Measurements from ENCODE around the gene CFAP46.

The CFAP46 gene

DNA sequence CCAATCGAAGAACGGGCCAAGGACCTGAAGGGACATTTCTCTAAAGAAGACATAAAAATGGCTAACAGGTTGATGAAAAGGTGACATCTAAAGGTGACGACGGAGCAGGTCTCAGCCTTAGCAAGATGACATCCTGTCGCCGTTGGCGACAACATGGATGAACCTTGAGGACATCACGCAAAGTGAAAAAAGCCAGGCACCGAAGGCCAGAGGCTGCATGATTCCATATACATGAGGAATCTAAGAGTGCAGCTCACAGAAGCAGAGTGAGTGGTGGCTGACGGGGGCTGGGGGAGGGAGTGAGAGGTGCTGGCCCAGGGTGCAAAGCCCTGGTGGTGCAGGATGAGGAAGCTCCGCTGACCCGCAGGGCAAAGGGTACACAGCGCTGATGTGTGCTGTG lies 122.3 kb downstream of the CFAP46 start:
- H3K27ac ChIP-seq: no peak overlapping the region
- DNase-seq (ENCODE audit: low spot score): no peak
- ChIA-PET POLR2A (ENCODE audit: low non-redundant PET) (no interaction called here), CTCF (interaction anchor here (0.6 kb wide), 1 partner anchor 394 kb away, joined by 3 read pairs; no protein-coding TSS in a partner anchor)
- TF ChIP-seq, protein P1, sequence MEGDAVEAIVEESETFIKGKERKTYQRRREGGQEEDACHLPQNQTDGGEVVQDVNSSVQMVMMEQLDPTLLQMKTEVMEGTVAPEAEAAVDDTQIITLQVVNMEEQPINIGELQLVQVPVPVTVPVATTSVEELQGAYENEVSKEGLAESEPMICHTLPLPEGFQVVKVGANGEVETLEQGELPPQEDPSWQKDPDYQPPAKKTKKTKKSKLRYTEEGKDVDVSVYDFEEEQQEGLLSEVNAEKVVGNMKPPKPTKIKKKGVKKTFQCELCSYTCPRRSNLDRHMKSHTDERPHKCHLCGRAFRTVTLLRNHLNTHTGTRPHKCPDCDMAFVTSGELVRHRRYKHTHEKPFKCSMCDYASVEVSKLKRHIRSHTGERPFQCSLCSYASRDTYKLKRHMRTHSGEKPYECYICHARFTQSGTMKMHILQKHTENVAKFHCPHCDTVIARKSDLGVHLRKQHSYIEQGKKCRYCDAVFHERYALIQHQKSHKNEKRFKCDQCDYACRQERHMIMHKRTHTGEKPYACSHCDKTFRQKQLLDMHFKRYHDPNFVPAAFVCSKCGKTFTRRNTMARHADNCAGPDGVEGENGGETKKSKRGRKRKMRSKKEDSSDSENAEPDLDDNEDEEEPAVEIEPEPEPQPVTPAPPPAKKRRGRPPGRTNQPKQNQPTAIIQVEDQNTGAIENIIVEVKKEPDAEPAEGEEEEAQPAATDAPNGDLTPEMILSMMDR (conservative IDR thresholded peaks at IDR 0.05; ENCODE audit: low read depth): no peak

DNA sequence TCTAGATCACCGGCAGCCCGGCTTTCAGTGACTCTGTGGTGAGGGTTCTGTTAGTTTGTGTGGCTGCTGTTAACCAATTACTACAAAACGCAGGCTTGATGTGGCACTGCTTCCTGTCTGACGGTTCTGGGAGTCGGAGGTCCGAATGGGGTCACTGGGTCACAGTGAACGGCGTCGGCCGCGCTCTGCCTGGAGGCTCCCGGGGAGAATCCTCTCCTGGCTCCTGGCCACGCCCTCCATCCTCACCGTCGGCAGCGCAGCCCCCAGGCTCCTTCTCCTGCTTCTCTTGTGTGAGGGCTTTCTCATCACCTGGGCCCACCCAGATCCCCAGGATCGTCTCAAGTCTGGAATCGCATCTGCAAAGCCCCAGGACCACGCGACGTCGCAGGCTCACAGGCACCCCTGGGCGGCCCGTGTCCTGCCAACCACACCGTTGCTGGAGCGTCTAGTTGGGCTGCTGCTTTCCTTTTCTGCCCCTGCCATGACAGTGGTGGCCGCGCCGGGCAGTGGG lies 124.6 kb downstream of the CFAP46 start:
- TF ChIP-seq, protein P1 (conservative IDR thresholded peaks at IDR 0.05; ENCODE audit: low read depth): no peak
- H3K27ac ChIP-seq: no peak overlapping the region
- ChIA-PET CTCF (no interaction called here), POLR2A (ENCODE audit: low non-redundant PET) (no interaction called here)
- DNase-seq (ENCODE audit: low spot score): no peak

DNA sequence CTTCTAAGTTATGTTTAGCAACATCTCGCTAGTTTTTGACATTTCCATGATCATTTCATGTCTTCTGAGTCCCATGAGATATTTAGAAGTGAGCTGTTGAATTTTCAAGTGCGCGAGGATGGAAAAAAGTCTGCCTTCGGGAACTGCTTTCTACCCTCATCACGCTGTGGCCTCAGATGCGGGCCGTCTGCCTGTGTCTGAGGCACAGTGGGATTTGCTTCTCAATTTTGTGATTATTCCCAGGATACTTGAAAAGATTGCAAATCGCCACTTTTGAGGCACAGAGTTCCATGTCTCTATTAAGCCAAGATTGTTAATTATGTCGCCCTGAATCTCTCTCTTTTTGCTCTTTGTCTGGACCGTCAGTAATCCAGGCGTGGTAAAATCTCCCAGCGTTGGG lies 125.7 kb downstream of the CFAP46 start:
- TF ChIP-seq, protein P1 (conservative IDR thresholded peaks at IDR 0.05; ENCODE audit: low read depth): no peak
- no peak for DNase-seq (ENCODE audit: low spot score)
- CTCF ChIA-PET: no interaction called here
- POLR2A ChIA-PET (ENCODE audit: low non-redundant PET): no interaction called here
- no peak overlapping the region for H3K27ac ChIP-seq

DNA sequence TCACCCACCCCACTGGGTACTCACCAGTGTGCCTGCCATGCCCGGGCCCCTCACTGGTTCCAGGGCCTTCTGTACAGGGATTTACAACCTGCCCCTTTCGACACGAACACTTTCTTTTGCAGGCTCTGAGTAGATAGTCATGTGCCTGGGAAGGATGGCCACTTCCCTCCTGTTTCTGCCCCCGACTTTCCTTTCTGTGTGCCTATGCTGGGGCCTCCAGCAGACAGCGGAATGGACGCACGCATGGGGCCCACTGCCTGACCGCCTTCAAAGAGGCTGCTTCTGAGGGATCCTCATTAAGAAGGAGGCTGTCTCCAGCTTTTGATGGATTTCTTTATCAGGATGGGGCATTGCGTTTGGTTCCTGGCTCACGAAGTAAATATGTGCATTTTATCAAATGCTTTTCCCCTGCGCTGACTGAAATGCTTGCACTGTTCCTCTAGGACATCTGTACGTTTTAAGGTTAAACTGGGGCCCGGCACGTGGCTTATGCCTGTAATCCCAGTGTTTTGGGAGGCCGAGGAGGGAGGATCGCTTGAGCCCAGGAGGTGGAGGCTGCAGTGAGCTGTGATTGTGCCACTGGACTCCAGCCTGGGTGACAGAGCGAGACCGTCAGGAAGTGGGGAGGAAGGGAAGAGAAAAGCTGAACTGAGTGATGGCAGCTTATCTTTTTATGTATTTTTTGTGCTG lies 127.1 kb downstream of the CFAP46 start:
- CTCF ChIA-PET: interaction anchor here (0.7 kb wide), 1 partner anchor 237 kb away, joined by 3 read pairs; no protein-coding TSS in a partner anchor
- H3K27ac ChIP-seq: no peak overlapping the region
- DNase-seq (ENCODE audit: low spot score): no peak
- POLR2A ChIA-PET (ENCODE audit: low non-redundant PET): no interaction called here
- TF ChIP-seq, protein P1 (conservative IDR thresholded peaks at IDR 0.05; ENCODE audit: low read depth): no peak

DNA sequence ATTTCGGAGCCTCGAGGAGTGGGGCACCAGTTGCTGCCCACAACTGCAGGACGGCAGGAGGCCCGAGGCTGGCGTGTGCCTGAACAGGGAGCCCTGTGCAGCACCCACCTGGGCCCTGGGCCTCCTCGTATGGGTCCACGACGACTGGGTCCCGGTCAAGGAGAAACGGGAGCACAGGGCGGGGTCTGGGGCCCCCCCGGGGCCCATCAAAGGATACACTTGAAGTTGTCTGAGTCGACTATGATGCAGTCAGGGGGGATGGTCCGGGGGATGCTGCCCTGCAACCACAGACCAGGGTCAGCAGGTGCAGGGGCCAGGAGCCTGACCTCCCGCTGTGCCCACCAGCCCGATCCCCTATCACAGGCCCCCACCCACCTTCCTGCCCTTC lies 127.9 kb downstream of the CFAP46 start:
- no peak for DNase-seq (ENCODE audit: low spot score)
- H3K27ac ChIP-seq: no peak overlapping the region
- POLR2A ChIA-PET (ENCODE audit: low non-redundant PET): no interaction called here
- TF ChIP-seq, protein P1 (conservative IDR thresholded peaks at IDR 0.05; ENCODE audit: low read depth): no peak
- CTCF ChIA-PET: interaction anchor here (0.7 kb wide), 1 partner anchor 236 kb away, joined by 3 read pairs; no protein-coding TSS in a partner anchor

DNA sequence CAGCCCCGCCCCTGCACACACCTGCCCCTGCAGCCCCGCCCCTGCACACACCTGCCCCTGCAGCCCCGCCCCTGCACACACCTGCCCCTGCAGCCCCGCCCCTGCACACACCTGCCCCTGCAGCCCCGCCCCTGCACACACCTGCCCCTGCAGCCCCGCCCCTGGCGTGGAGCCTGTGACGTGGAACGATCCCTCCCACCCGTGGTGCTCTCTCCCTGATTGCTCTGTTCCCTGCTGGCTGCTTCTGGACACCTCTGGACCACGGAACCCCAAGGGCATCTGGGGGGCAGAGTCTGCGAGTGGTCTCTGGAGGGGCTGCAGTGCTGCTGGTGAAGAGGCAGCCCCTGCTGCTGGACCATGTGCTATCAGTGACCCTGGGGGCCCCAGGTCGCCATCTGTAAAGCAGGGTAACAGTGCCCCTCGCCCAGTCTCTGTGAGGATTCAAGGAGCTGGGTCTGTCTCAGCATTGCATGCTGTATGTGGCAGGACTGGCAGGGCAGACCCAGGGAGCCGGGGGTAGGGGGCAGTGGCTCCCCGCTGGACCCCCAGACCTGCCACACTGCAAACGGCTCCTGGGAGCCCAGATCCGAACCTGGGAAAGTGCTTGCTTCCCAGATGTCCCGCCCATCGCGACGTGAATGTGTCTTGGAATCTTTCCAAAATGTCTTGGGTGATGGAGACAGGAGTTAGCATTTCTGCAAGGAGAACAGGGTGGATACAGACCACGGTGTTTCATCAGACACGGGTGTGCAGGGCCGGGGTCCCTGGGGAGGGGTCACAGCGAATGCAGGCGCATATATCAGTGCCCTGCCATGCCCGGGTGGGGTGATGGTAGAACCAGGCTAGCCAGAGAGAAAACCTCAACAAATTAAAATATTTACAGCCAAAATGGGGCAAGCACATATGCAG lies 128.6 kb downstream of the CFAP46 start:
- POLR2A ChIA-PET (ENCODE audit: low non-redundant PET): no interaction called here
- DNase-seq (ENCODE audit: low spot score): no peak
- TF ChIP-seq, protein P1 (conservative IDR thresholded peaks at IDR 0.05; ENCODE audit: low read depth): no peak
- CTCF ChIA-PET: no interaction called here
- H3K27ac ChIP-seq: no peak overlapping the region
